ENCODE measurements around the gene TOX2. TPM values are rescaled to one million over a fixed set of nuclear protein-coding genes. Genes with fewer than 3 reads are reported as not detected.

Gene TOX2
- total RNA-seq, 2 donors from 2014 or later: 2.4 to 3.4 TPM

DNA sequence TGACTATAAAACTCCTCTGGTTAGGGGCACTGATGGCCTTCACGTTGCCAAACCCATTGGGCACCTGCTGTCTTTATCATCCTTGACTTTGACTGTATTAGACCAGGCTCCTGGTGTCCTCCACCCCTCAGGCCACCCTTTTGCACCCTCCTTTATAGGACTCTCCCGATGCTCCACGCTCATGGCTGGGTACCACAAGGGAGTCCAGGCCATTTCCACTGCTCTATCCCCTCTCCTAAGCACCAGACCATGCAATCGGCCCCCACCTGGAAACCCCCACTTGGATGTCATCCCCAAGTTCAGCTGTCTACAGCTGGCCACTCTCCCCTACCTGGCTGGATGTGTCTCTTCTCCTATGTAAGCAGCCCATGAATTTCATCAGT lies 115.2 kb downstream of the TOX2 start:
- WGBS, 2 experiments (ENCODE audit: insufficient coverage in 1 of 2, insufficient read length in 1 of 2): 86 to 100% methylated on average over 3 to 4 of the region's 4 CpGs

DNA sequence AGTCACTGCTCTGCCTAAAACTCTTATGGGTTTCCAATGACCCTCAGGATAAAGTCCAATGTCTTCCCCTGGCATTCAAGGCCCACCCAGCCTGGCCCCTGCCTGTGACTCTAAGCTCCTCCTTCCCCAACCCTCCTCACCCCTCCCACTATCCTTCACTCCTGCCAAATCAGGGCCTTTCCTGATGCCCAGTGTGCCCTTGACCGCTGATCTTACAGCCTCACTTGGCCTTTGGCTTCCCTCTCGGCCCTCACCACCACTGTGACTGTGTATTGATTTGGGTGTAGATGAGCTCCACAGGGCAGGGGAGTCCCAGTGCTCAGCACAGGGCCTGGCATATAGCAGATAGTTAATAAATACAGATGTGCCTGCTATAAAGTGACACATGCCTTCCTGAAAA lies 115.7 kb downstream of the TOX2 start:
- no peaks in the 10 kb centered on the region for H3K9me3 Mint-ChIP-seq
- H3K4me3 Mint-ChIP-seq: no peak overlapping the region
- Histone ChIP-seq H3K4me3 (ENCODE audit: low read length) (no peak overlapping the region), H3K4me1 (ENCODE audit: control insufficient read depth, insufficient read depth, low read length) (peaks cover 19% of the 10 kb centered on the region), H3K27me3 (ENCODE audit: control insufficient read depth, insufficient read depth, low read length, poor library complexity, severe bottlenecking) (no peaks in the 10 kb centered on the region), H3K27ac (ENCODE audit: low read depth, low read length) (no peak overlapping the region), H3K36me3 (ENCODE audit: control insufficient read depth, insufficient read depth, low read length) (no peaks in the 10 kb centered on the region), H3K9me3 (ENCODE audit: control insufficient read depth, low read length) (peaks cover 6% of the 10 kb centered on the region), H3K9ac (ENCODE audit: extremely low read depth, low read length, poor library complexity, severe bottlenecking) (no peak overlapping the region)
- TF ChIP-seq, protein P1, sequence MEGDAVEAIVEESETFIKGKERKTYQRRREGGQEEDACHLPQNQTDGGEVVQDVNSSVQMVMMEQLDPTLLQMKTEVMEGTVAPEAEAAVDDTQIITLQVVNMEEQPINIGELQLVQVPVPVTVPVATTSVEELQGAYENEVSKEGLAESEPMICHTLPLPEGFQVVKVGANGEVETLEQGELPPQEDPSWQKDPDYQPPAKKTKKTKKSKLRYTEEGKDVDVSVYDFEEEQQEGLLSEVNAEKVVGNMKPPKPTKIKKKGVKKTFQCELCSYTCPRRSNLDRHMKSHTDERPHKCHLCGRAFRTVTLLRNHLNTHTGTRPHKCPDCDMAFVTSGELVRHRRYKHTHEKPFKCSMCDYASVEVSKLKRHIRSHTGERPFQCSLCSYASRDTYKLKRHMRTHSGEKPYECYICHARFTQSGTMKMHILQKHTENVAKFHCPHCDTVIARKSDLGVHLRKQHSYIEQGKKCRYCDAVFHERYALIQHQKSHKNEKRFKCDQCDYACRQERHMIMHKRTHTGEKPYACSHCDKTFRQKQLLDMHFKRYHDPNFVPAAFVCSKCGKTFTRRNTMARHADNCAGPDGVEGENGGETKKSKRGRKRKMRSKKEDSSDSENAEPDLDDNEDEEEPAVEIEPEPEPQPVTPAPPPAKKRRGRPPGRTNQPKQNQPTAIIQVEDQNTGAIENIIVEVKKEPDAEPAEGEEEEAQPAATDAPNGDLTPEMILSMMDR (conservative IDR thresholded peaks at IDR 0.05): no peak
- WGBS, 2 experiments (ENCODE audit: insufficient coverage in 1 of 2, insufficient read length in 1 of 2): 90% methylated on average over 2 of the region's 2 CpGs; no CpG with 5 or more reads in 1 of the 2 experiments
- no peak overlapping the region for H3K27ac Mint-ChIP-seq
- peaks cover 50% of the 10 kb centered on the region for H3K4me1 Mint-ChIP-seq
- peaks cover 7% of the 10 kb centered on the region for H3K27me3 Mint-ChIP-seq (ENCODE audit: insufficient read depth)
- DNase-seq: no peak
- H3K36me3 Mint-ChIP-seq (ENCODE audit: low read depth): no peaks in the 10 kb centered on the region

More for the DNA sequence above, 115.2 kb downstream of the TOX2 start:
- peaks cover 6% of the 10 kb centered on the region for H3K9me3 ChIP-seq (ENCODE audit: control insufficient read depth, low read length)
- H3K4me1 ChIP-seq (ENCODE audit: control insufficient read depth, insufficient read depth, low read length): peaks cover 19% of the 10 kb centered on the region
- no peaks in the 10 kb centered on the region for H3K9me3 Mint-ChIP-seq
- H3K36me3 ChIP-seq (ENCODE audit: control insufficient read depth, insufficient read depth, low read length): no peaks in the 10 kb centered on the region
- TF ChIP-seq, protein P1 (conservative IDR thresholded peaks at IDR 0.05): no peak
- DNase-seq: no peak
- H3K36me3 Mint-ChIP-seq (ENCODE audit: low read depth): no peaks in the 10 kb centered on the region
- no peaks in the 10 kb centered on the region for H3K27me3 ChIP-seq (ENCODE audit: control insufficient read depth, insufficient read depth, low read length, poor library complexity, severe bottlenecking)
- peaks cover 50% of the 10 kb centered on the region for H3K4me1 Mint-ChIP-seq
- no peak overlapping the region for H3K4me3 ChIP-seq (ENCODE audit: low read length)
- peaks cover 7% of the 10 kb centered on the region for H3K27me3 Mint-ChIP-seq (ENCODE audit: insufficient read depth)
- no peak overlapping the region for H3K4me3 Mint-ChIP-seq
- no peak overlapping the region for H3K27ac ChIP-seq (ENCODE audit: low read depth, low read length)
- H3K27ac Mint-ChIP-seq: no peak overlapping the region
- no peak overlapping the region for H3K9ac ChIP-seq (ENCODE audit: extremely low read depth, low read length, poor library complexity, severe bottlenecking)

DNA sequence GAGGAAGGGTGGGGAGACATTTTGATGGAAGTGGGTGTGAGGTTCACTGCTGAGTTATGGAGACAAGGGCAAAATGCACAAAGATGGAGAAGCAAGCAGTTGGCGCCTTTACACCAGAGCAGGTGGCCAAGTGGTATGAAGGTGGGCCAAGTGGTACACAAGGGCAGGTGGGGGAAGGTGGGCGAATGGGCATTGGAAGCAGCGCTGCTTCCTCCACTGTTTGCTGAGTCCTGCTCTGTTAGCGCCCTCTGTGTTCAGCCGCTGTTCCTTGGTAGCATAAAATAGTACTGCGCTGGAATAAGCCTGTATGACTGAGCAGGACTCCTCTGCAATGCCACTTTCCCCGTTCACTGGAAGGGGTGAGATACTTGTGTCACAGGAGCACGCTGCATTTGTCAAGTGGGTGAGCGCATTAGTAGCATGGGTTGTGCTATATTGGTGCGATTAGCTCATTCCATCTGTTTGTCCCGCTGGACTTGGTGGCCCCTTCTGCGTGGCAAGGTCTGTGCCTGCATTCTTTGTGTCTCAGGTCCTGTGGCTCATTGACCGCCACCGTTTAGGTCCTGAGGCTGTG lies 116.4 kb downstream of the TOX2 start:
- Histone ChIP-seq H3K36me3 (ENCODE audit: control insufficient read depth, insufficient read depth, low read length) (no peaks in the 10 kb centered on the region), H3K27me3 (ENCODE audit: control insufficient read depth, insufficient read depth, low read length, poor library complexity, severe bottlenecking) (no peaks in the 10 kb centered on the region), H3K27ac (ENCODE audit: low read depth, low read length) (no peak overlapping the region), H3K9me3 (ENCODE audit: control insufficient read depth, low read length) (peaks cover 6% of the 10 kb centered on the region), H3K4me1 (ENCODE audit: control insufficient read depth, insufficient read depth, low read length) (peaks cover 19% of the 10 kb centered on the region), H3K4me3 (ENCODE audit: low read length) (no peak overlapping the region), H3K9ac (ENCODE audit: extremely low read depth, low read length, poor library complexity, severe bottlenecking) (no peak overlapping the region)
- DNase-seq: no peak
- peaks cover 50% of the 10 kb centered on the region for H3K4me1 Mint-ChIP-seq
- H3K9me3 Mint-ChIP-seq: no peaks in the 10 kb centered on the region
- 94 to 97% methylated on average over 12 to 14 of the region's 14 CpGs for WGBS, 2 experiments (ENCODE audit: insufficient coverage in 1 of 2, insufficient read length in 1 of 2)
- H3K36me3 Mint-ChIP-seq (ENCODE audit: low read depth): no peaks in the 10 kb centered on the region
- TF ChIP-seq, protein P1 (conservative IDR thresholded peaks at IDR 0.05): no peak
- H3K27ac Mint-ChIP-seq: no peak overlapping the region
- peaks cover 7% of the 10 kb centered on the region for H3K27me3 Mint-ChIP-seq (ENCODE audit: insufficient read depth)
- no peak overlapping the region for H3K4me3 Mint-ChIP-seq
